HepG2 (cell line): Measurements from ENCODE around the gene PRUNE1. TPM values are rescaled to one million over a fixed set of nuclear protein-coding genes. Genes with fewer than 3 reads are reported as not detected.

Source experiments
- NR3C1 ChIP-seq: sonication (generic); formaldehyde crosslinking; IDR thresholded peaks from 2 replicates; pipeline ENCODE4 v1.4.0; 2020; ENCODE audit warnings: missing genetic modification reagents
- RAD21 ChIP-seq: fragments of 450-650 bp; formaldehyde crosslinking; IDR thresholded peaks from 2 replicates; pipeline ENCODE4 v1.5.0; 2020; ENCODE audit warnings: mild to moderate bottlenecking
- SMAD1 ChIP-seq: sonication (generic); formaldehyde crosslinking; IDR thresholded peaks from 2 replicates; pipeline ENCODE4 v1.4.0; 2020; ENCODE audit warnings: missing genetic modification reagents, low read depth, mild to moderate bottlenecking, borderline replicate concordance
- TCF7 ChIP-seq: sonication (generic); IDR thresholded peaks from 2 replicates; pipeline ENCODE4 v1.6.1; 2016; ENCODE audit warnings: antibody characterized with exemption, low read depth
- TRIM24 ChIP-seq: sonication (generic); formaldehyde crosslinking; IDR thresholded peaks from 2 replicates; pipeline ENCODE4 v1.8.0; 2022; ENCODE audit warnings: mild to moderate bottlenecking, missing genetic modification reagents
- YY1 ChIP-seq: IDR thresholded peaks from 2 replicates; pipeline ENCODE4 v1.6.1; 2011; ENCODE audit warnings: low read length, low read depth, moderate library complexity, mild to moderate bottlenecking; ENCODE audit not compliant: insufficient read depth, insufficient replicate concordance
- ZNF225 ChIP-seq: sonication (generic); formaldehyde crosslinking; IDR thresholded peaks from 2 replicates; pipeline ENCODE4 v1.4.0; 2020; ENCODE audit warnings: mild to moderate bottlenecking, missing genetic modification reagents
- ZNF331 ChIP-seq: sonication (generic); formaldehyde crosslinking; IDR thresholded peaks from 2 replicates; pipeline ENCODE4 v1.4.0; 2020; ENCODE audit warnings: missing genetic modification reagents
- ZNF343 ChIP-seq: sonication (generic); formaldehyde crosslinking; IDR thresholded peaks from 2 replicates; pipeline ENCODE4 v1.4.0; 2020; ENCODE audit warnings: mild to moderate bottlenecking, missing genetic modification reagents
- ZNF350 ChIP-seq: sonication (generic); formaldehyde crosslinking; IDR thresholded peaks from 2 replicates; pipeline ENCODE4 v1.4.0; 2020; ENCODE audit warnings: mild to moderate bottlenecking, low read depth, missing genetic modification reagents, borderline replicate concordance
- ZNF460 ChIP-seq: sonication (generic); formaldehyde crosslinking; IDR thresholded peaks from 2 replicates; pipeline ENCODE4 v1.5.1; 2020; ENCODE audit warnings: missing genetic modification reagents, mild to moderate bottlenecking, borderline replicate concordance
- ZNF883 ChIP-seq: sonication (generic); formaldehyde crosslinking; IDR thresholded peaks from 2 replicates; pipeline ENCODE4 v1.5.1; 2020; ENCODE audit warnings: mild to moderate bottlenecking, missing genetic modification reagents; ENCODE audit errors: not compliant biosample characterization
- polyA plus RNA-seq, 8 experiments: library from polyadenylated mRNA; depleted of rRNA in 3 of 8; stranded (reverse) in 7 of 8; unstranded in 1 of 8; fragments of >200 nt; fragmentation: Illumina TruSeq in 4 of 8; extraction: Trizol in 4 of 8; gene quantifications; 2 replicates each; pipeline versions ENCODE4 v1.2.1 to v1.2.3, GENCODE V29; 2011 to 2016; ENCODE audit warnings: low read depth in 4 of 8, missing spikeins in 1 of 8, mixed read lengths in 1 of 8; ENCODE audit not compliant: insufficient read depth in 1 of 8
- total RNA-seq, 5 experiments: library from RNA; depleted of rRNA; stranded (reverse); fragments of >200 nt; fragmentation: Illumina TruSeq; extraction: Trizol; gene quantifications; 2 replicates each; pipeline ENCODE4 v1.2.3, GENCODE V29; 2016; ENCODE audit warnings: low read depth in 1 of 5
- TF ChIP-seq, protein P1 (sequence below): sonication (generic); formaldehyde crosslinking; IDR thresholded peaks from 2 replicates; pipeline ENCODE4 v1.4.0; 2020; ENCODE audit warnings: mild to moderate bottlenecking, missing genetic modification reagents
- TF ChIP-seq, protein P2 (sequence below): sonication (generic); formaldehyde crosslinking; IDR thresholded peaks from 2 replicates; pipeline ENCODE4 v1.4.0; 2020; ENCODE audit warnings: missing genetic modification reagents
- TF ChIP-seq, protein P3 (sequence below): IDR thresholded peaks from 2 replicates; pipeline ENCODE4 v1.6.1; 2016; ENCODE audit warnings: missing genetic modification reagents, missing compliant biosample characterization
- TF ChIP-seq, protein P4 (sequence below): IDR thresholded peaks from 2 replicates; pipeline ENCODE4 v1.6.1; 2016
- TF ChIP-seq, protein P5 (sequence below), 2 experiments: sonication (generic) in 1 of 2; formaldehyde crosslinking in 1 of 2; IDR thresholded peaks; 2 replicates each; pipeline versions ENCODE4 v1.5.1 to v1.6.1; 2011 to 2020; ENCODE audit warnings: borderline replicate concordance in 1 of 2, low read depth in 1 of 2, low read length in 1 of 2, mild to moderate bottlenecking in 1 of 2, missing genetic modification reagents in 1 of 2, moderate library complexity in 1 of 2
- TF ChIP-seq, protein P6 (sequence below): sonication (generic); formaldehyde crosslinking; IDR thresholded peaks from 2 replicates; pipeline ENCODE4 v1.4.0; 2020; ENCODE audit warnings: mild to moderate bottlenecking, low read depth, missing genetic modification reagents
- TF ChIP-seq, protein P7 (sequence below): sonication (generic); formaldehyde crosslinking; IDR thresholded peaks from 2 replicates; pipeline ENCODE4 v1.9.0; 2022; ENCODE audit warnings: low read depth, missing genetic modification reagents

The PRUNE1 gene
- total and polyA plus RNA-seq, 2 of the 13 experiments (the other 11 are each of a cell fraction or from before 2014, with no cell fraction given), result 19.0 to 31.9 TPM

DNA sequence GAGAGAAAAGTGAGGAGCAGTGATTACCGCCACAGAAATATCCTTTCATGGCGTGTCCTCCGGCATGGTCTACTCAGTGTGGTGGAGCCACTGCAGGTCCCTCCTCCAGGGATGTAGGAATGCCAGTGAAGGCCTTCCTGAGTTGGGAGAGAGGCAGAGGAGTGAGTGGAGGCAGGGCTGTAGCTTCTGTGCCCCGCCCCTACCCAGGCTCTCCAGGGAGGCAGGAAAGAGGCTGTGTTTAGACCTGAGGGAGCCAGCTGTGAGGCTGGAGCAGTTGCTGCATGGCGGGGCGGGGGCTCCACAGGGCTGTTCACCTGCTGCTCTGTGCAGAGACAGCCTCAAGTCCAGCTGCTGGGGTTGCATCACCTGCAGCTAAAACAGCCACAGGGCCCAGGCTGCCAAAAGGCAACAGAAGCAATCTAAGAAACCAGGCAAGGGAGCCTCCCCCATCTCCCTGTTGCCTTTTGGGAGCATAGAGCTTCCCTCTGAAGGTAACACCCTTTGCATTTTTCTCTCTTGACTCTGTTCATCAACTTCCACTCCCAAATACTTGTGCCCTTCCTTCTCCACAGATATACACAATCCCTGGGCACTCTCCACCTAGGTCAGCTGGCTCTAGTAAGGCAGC, 27.0 kb upstream of the PRUNE1 start (continued):
- TF ChIP-seq, protein P1, sequence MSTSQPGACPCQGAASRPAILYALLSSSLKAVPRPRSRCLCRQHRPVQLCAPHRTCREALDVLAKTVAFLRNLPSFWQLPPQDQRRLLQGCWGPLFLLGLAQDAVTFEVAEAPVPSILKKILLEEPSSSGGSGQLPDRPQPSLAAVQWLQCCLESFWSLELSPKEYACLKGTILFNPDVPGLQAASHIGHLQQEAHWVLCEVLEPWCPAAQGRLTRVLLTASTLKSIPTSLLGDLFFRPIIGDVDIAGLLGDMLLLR (CRISPR knock-in tag), result no peak
- TF ChIP-seq, protein P2, sequence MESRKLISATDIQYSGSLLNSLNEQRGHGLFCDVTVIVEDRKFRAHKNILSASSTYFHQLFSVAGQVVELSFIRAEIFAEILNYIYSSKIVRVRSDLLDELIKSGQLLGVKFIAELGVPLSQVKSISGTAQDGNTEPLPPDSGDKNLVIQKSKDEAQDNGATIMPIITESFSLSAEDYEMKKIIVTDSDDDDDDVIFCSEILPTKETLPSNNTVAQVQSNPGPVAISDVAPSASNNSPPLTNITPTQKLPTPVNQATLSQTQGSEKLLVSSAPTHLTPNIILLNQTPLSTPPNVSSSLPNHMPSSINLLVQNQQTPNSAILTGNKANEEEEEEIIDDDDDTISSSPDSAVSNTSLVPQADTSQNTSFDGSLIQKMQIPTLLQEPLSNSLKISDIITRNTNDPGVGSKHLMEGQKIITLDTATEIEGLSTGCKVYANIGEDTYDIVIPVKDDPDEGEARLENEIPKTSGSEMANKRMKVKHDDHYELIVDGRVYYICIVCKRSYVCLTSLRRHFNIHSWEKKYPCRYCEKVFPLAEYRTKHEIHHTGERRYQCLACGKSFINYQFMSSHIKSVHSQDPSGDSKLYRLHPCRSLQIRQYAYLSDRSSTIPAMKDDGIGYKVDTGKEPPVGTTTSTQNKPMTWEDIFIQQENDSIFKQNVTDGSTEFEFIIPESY (CRISPR knock-in tag), result no peak
- no peak for TF ChIP-seq ZNF225 (CRISPR knock-in tag)
- TF ChIP-seq, protein P3, sequence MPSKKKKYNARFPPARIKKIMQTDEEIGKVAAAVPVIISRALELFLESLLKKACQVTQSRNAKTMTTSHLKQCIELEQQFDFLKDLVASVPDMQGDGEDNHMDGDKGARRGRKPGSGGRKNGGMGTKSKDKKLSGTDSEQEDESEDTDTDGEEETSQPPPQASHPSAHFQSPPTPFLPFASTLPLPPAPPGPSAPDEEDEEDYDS (CRISPR knock-in tag), result 0 out of 2 replicates have a peak, but pooled peaks have one; percentile 34
- TF ChIP-seq YY1, result no peak
- no peak for TF ChIP-seq SMAD1
- no peak for TF ChIP-seq TCF7
- TF ChIP-seq, protein P4, sequence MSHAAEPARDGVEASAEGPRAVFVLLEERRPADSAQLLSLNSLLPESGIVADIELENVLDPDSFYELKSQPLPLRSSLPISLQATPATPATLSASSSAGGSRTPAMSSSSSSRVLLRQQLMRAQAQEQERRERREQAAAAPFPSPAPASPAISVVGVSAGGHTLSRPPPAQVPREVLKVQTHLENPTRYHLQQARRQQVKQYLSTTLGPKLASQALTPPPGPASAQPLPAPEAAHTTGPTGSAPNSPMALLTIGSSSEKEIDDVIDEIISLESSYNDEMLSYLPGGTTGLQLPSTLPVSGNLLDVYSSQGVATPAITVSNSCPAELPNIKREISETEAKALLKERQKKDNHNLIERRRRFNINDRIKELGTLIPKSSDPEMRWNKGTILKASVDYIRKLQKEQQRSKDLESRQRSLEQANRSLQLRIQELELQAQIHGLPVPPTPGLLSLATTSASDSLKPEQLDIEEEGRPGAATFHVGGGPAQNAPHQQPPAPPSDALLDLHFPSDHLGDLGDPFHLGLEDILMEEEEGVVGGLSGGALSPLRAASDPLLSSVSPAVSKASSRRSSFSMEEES (CRISPR knock-in tag), result no peak
- TF ChIP-seq RAD21 (CRISPR knock-in tag), result no peak
- TF ChIP-seq ZNF343, result 0 out of 2 replicates have a peak, but pooled peaks have one; percentile 18
- TF ChIP-seq, protein P5, sequence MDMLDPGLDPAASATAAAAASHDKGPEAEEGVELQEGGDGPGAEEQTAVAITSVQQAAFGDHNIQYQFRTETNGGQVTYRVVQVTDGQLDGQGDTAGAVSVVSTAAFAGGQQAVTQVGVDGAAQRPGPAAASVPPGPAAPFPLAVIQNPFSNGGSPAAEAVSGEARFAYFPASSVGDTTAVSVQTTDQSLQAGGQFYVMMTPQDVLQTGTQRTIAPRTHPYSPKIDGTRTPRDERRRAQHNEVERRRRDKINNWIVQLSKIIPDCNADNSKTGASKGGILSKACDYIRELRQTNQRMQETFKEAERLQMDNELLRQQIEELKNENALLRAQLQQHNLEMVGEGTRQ (IDR thresholded peaks at IDR 0.05; ENCODE audit: low read depth, low read length), result no peak
- TF ChIP-seq, protein P5 (CRISPR knock-in tag; IDR thresholded peaks at IDR 0.05; ENCODE audit: borderline replicate concordance), result no peak
- TF ChIP-seq ZNF883 (CRISPR knock-in tag), result no peak
- no peak for TF ChIP-seq NR3C1
- TF ChIP-seq ZNF331 (CRISPR knock-in tag), result peak; percentile 16; the same call in 1 of the 2 replicates
- no peak for TF ChIP-seq ZNF350 (CRISPR knock-in tag)
- TF ChIP-seq, protein P6, sequence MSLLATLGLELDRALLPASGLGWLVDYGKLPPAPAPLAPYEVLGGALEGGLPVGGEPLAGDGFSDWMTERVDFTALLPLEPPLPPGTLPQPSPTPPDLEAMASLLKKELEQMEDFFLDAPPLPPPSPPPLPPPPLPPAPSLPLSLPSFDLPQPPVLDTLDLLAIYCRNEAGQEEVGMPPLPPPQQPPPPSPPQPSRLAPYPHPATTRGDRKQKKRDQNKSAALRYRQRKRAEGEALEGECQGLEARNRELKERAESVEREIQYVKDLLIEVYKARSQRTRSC (CRISPR knock-in tag), result no peak
- TF ChIP-seq TRIM24, result no peak
- TF ChIP-seq, protein P7, sequence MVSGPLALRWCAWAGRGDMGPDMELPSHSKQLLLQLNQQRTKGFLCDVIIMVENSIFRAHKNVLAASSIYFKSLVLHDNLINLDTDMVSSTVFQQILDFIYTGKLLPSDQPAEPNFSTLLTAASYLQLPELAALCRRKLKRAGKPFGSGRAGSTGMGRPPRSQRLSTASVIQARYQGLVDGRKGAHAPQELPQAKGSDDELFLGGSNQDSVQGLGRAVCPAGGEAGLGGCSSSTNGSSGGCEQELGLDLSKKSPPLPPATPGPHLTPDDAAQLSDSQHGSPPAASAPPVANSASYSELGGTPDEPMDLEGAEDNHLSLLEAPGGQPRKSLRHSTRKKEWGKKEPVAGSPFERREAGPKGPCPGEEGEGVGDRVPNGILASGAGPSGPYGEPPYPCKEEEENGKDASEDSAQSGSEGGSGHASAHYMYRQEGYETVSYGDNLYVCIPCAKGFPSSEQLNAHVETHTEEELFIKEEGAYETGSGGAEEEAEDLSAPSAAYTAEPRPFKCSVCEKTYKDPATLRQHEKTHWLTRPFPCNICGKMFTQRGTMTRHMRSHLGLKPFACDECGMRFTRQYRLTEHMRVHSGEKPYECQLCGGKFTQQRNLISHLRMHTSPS (CRISPR knock-in tag), result 0 out of 2 replicates have a peak, but pooled peaks have one; percentile 12
- no peak for TF ChIP-seq ZNF460 (CRISPR knock-in tag)
